CD14-positive monocyte (primary cell): ENCODE results near the gene AP1B1. TPM values are rescaled to one million over a fixed set of nuclear protein-coding genes. Genes with fewer than 3 reads are reported as not detected.
A peak's percentile ranks its signal among the peaks of the same experiment; 100 is the strongest.

Source experiments
- DNase-seq, 3 donors: peaks; one replicate each; pipeline ENCODE4 v3.0.0-alpha.2; 2011 to 2022
- H2AFZ ChIP-seq: 2 replicates; pipeline ENCODE4 v1.6.0; 2012; ENCODE audit warnings: mild to moderate bottlenecking, low read depth, low read length, inconsistent platforms; ENCODE audit not compliant: insufficient read depth, poor library complexity, severe bottlenecking
- H3K27ac ChIP-seq, 2 donors: 1 replicate in 1 of 2; 2 replicates in 1 of 2; pipeline ENCODE4 v1.5.1; 2012 to 2013; ENCODE audit warnings: low read length in 2 of 2, control low read depth in 1 of 2, inconsistent platforms in 1 of 2, low read depth in 1 of 2, mild to moderate bottlenecking in 1 of 2
- H3K27me3 ChIP-seq, 2 donors: one replicate each; pipeline versions ENCODE4 v1.6.0 to v1.6.1; 2011 to 2013; ENCODE audit warnings: low read length in 2 of 2; ENCODE audit not compliant: control insufficient read depth in 2 of 2, insufficient read depth in 2 of 2
- H3K36me3 ChIP-seq, 2 donors: replicated peaks in 1 of 2; 1 replicate in 1 of 2; 2 replicates in 1 of 2; pipeline versions ENCODE4 v1.5.1 to v1.6.1; 2012 to 2013; ENCODE audit warnings: low read length in 2 of 2, control low read depth in 1 of 2, inconsistent platforms in 1 of 2, mild to moderate bottlenecking in 1 of 2; ENCODE audit not compliant: insufficient read depth in 2 of 2, control insufficient read depth in 1 of 2
- H3K4me1 ChIP-seq, 2 donors: 1 replicate in 1 of 2; 2 replicates in 1 of 2; pipeline versions ENCODE4 v1.5.1 to v1.6.1; 2012 to 2013; ENCODE audit warnings: low read length in 2 of 2, control low read depth in 1 of 2, inconsistent platforms in 1 of 2, mild to moderate bottlenecking in 1 of 2, moderate library complexity in 1 of 2; ENCODE audit not compliant: insufficient read depth in 2 of 2, control insufficient read depth in 1 of 2
- H3K4me2 ChIP-seq: replicated peaks from 2 replicates; pipeline ENCODE3; 2012; ENCODE audit warnings: low read length, moderate library complexity, mild to moderate bottlenecking; ENCODE audit not compliant: poor library complexity, severe bottlenecking; ENCODE audit errors: extremely low read depth
- H3K4me3 ChIP-seq, 3 experiments: fragments of 200-600 bp in 1 of 3; sonication (generic) in 1 of 3; replicated peaks in 1 of 3; 1 replicate in 2 of 3; 2 replicates in 1 of 3; pipeline ENCODE4 v1.5.1; 2011 to 2013; ENCODE audit warnings: low read length in 3 of 3, mild to moderate bottlenecking in 3 of 3, control low read depth in 2 of 3, low read depth in 2 of 3, inconsistent platforms in 1 of 3, moderate library complexity in 1 of 3
- H3K79me2 ChIP-seq: 2 replicates; pipeline ENCODE4 v1.6.0; 2012; ENCODE audit warnings: mild to moderate bottlenecking, control low read depth, inconsistent platforms, low read length, moderate library complexity; ENCODE audit not compliant: insufficient read depth
- H3K9ac ChIP-seq: 2 replicates; pipeline ENCODE4 v1.6.0; 2017; ENCODE audit warnings: low read length, mild to moderate bottlenecking; ENCODE audit not compliant: insufficient read depth, poor library complexity, severe bottlenecking
- H3K9me3 ChIP-seq, 2 donors: replicated peaks in 1 of 2; 1 replicate in 1 of 2; 2 replicates in 1 of 2; pipeline versions ENCODE4 v1.5.1 to v1.6.1; 2012 to 2013; ENCODE audit warnings: low read length in 2 of 2, control low read depth in 1 of 2; ENCODE audit not compliant: control insufficient read depth in 1 of 2, insufficient read depth in 1 of 2
- H4K20me1 ChIP-seq: 2 replicates; pipeline ENCODE4 v1.6.0; 2012; ENCODE audit warnings: mild to moderate bottlenecking, low read length, control low read depth, moderate library complexity; ENCODE audit not compliant: insufficient read depth
- H3K27ac Mint-ChIP-seq, 7 donors: one replicate each; pipeline ENCODE4 v1.8.0; 2020; ENCODE audit warnings: mild to moderate bottlenecking in 7 of 7, mixed read lengths in 7 of 7, moderate library complexity in 6 of 7, inconsistent platforms in 2 of 7
- H3K27me3 Mint-ChIP-seq, 3 donors: one replicate each; pipeline ENCODE4 v1.8.0; 2021 to 2022; ENCODE audit warnings: low read depth in 3 of 3, mild to moderate bottlenecking in 3 of 3, mixed read lengths in 3 of 3, moderate library complexity in 3 of 3, inconsistent platforms in 1 of 3
- H3K36me3 Mint-ChIP-seq, 2 donors: one replicate each; pipeline ENCODE4 v1.8.0; 2020; ENCODE audit warnings: mixed read lengths in 2 of 2, inconsistent platforms in 1 of 2, mild to moderate bottlenecking in 1 of 2
- H3K4me1 Mint-ChIP-seq: one replicate; pipeline ENCODE4 v1.8.0; 2020; ENCODE audit warnings: mild to moderate bottlenecking, mixed read lengths
- H3K4me3 Mint-ChIP-seq, 2 donors: one replicate each; pipeline ENCODE4 v1.8.0; 2020; ENCODE audit warnings: mild to moderate bottlenecking in 2 of 2, mixed read lengths in 2 of 2, moderate library complexity in 1 of 2
- H3K9me3 Mint-ChIP-seq, 7 donors: one replicate each; pipeline ENCODE4 v1.8.0; 2020 to 2022; ENCODE audit warnings: mixed read lengths in 7 of 7, mild to moderate bottlenecking in 6 of 7, moderate library complexity in 6 of 7, inconsistent platforms in 2 of 7
- WGBS: methylation state at CpG from one replicate; pipeline ENCODE4 v1.1.5; 2013; ENCODE audit warnings: missing lambda C conversion rate; ENCODE audit not compliant: insufficient coverage; 5-methylcytosine and 5-hydroxymethylcytosine counted together
- intact Hi-C, 2 donors: fragments of 100-400 bp; cut with micrococcal nuclease; formaldehyde crosslinking; loops; one replicate each; pipeline versions ENCODE4 v1.15.0 to v1.15.1; 2023
- polyA plus RNA-seq, 3 donors: library from polyadenylated mRNA; depleted of rRNA in 1 of 3; unstranded in 2 of 3; stranded (reverse) in 1 of 3; fragments of 300-500 nt in 2 of 3; fragments of >200 nt in 1 of 3; fragmentation: Illumina TruSeq in 2 of 3; gene quantifications; 1 replicate in 2 of 3; 2 replicates in 1 of 3; pipeline ENCODE4 v1.2.3, GENCODE V29; 2012 to 2021
- TF ChIP-seq, protein P1 (sequence below): fragments of 200-600 bp; IDR thresholded peaks from one replicate; pipeline ENCODE4 v1.8.0; 2022; ENCODE audit warnings: antibody characterized with exemption, mild to moderate bottlenecking

AP1B1 gene
- polyA plus RNA-seq, 3 donors = 29.0 to 102 (median 40.3) TPM

DNA sequence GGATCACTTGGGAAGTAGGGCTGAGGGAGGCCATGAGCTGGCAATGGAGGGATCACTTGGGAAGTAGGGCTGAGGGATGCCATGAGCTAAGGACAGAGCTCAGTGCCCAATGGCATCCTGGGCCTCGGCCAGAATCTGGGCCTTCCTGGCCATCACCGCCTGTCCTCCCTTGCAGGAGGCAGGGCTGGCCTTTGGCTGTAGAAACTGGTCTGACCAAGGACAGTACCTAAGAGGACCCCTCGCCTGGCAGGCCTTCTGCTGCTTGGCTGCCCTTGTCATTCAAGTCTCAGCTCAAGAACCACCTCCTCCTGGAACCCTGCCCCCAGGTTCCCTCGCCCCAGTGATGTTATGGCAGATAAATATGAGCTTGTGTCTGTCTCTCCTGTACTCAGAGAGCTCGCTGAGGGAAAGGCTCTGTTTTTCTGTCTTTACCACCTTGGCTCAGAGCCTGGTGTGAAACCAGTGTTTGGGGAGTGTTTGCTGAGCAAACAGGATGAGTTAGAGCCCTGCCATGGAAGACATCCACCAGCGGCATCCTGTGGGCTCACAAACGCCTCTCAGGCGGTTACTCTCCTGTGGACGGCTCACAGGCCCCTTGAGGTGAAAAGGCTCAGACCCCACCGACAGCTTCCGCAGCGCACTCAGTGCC lies 53.5 kb downstream of the AP1B1 start:
- H3K4me3 ChIP-seq = no peak overlapping the region
- intact Hi-C loops = no loop called here
- H3K27ac ChIP-seq = no peak overlapping the region
- H3K27me3 ChIP-seq = no peaks in the 10 kb centered on the region
- H2AFZ ChIP-seq = no peak overlapping the region
- Mint-ChIP-seq H3K36me3 (peaks cover 83 to 97% of the 10 kb centered on the region in 2 donors), H3K9me3 (no peaks in the 10 kb centered on the region), H3K4me3 (no peak overlapping the region), H3K4me1 (no peaks in the 10 kb centered on the region), H3K27ac (peak overlapping the region in 1 of 7 donors; percentile 77), H3K27me3 (peaks cover 0 to 2% (median 1%) of the 10 kb centered on the region in 3 donors)
- H3K4me2 ChIP-seq = no peak overlapping the region
- no peaks in the 10 kb centered on the region for H3K9me3 ChIP-seq
- H3K9ac ChIP-seq = no peak overlapping the region
- H3K79me2 ChIP-seq = no peaks in the 10 kb centered on the region
- H3K36me3 ChIP-seq = peaks cover 99 to 100% of the 10 kb centered on the region in 2 donors
- TF ChIP-seq, protein P1, sequence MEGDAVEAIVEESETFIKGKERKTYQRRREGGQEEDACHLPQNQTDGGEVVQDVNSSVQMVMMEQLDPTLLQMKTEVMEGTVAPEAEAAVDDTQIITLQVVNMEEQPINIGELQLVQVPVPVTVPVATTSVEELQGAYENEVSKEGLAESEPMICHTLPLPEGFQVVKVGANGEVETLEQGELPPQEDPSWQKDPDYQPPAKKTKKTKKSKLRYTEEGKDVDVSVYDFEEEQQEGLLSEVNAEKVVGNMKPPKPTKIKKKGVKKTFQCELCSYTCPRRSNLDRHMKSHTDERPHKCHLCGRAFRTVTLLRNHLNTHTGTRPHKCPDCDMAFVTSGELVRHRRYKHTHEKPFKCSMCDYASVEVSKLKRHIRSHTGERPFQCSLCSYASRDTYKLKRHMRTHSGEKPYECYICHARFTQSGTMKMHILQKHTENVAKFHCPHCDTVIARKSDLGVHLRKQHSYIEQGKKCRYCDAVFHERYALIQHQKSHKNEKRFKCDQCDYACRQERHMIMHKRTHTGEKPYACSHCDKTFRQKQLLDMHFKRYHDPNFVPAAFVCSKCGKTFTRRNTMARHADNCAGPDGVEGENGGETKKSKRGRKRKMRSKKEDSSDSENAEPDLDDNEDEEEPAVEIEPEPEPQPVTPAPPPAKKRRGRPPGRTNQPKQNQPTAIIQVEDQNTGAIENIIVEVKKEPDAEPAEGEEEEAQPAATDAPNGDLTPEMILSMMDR = no peak
- no peak for DNase-seq
- 99% methylated on average over 11 of the region's 12 CpGs for WGBS
- peaks cover 59% of the 10 kb centered on the region for H4K20me1 ChIP-seq
- no peaks in the 10 kb centered on the region for H3K4me1 ChIP-seq

DNA sequence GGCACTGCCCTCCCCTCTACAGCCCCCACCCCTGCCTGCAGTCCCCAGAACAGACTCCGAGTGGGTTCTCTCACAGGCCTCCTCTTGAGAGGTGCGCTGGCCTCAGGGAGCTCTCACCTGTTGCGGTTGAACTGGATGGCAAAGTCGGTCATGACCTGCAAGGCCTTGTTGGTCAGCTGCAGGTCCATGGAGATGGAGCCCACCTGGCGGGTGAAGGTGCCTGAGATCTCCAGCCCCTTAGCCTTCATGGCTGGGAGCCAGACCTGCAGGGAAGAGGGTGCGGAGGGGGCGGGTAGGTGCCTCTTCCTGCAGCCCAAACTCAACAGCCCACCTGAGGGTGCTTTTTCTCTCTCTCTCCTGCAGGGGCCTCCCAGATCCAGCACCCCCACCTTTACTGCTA lies 54.2 kb downstream of the AP1B1 start:
- no peaks in the 10 kb centered on the region for H3K4me1 Mint-ChIP-seq
- TF ChIP-seq, protein P1 = no peak
- Histone ChIP-seq H3K9me3 (no peaks in the 10 kb centered on the region), H3K27ac (no peak overlapping the region), H3K4me2 (no peak overlapping the region), H4K20me1 (peaks cover 64% of the 10 kb centered on the region), H2AFZ (no peak overlapping the region), H3K4me3 (no peak overlapping the region), H3K36me3 (peaks cover 99 to 100% of the 10 kb centered on the region in 2 donors), H3K9ac (no peak overlapping the region), H3K79me2 (no peaks in the 10 kb centered on the region), H3K27me3 (no peaks in the 10 kb centered on the region), H3K4me1 (no peaks in the 10 kb centered on the region)
- WGBS = 99% methylated on average over 5 of the region's 7 CpGs
- peak overlapping the region in 1 of 7 donors; percentile 33 for H3K27ac Mint-ChIP-seq
- no peak overlapping the region for H3K4me3 Mint-ChIP-seq
- no peaks in the 10 kb centered on the region for H3K9me3 Mint-ChIP-seq
- intact Hi-C loops = no loop called here
- no peak for DNase-seq
- H3K27me3 Mint-ChIP-seq = peaks cover 0 to 2% (median 1%) of the 10 kb centered on the region in 3 donors
- peaks cover 83 to 97% of the 10 kb centered on the region in 2 donors for H3K36me3 Mint-ChIP-seq
